ENCODE results near the gene DPAGT1.
"Not testable (repeated sequence)": the region's sequence is repeated elsewhere in the genome, so short reads cannot be mapped to it uniquely, and the experiment has no call there.

DPAGT1 gene

GRCh38 chr11:119108146-119108856, 6.6 kb upstream of the DPAGT1 start:
- peaks cover 15 to 26% of the 10 kb centered on the region in 2 donors for H3K4me1 ChIP-seq (ENCODE audit: control insufficient read depth in 2 of 2, insufficient read depth in 2 of 2, low read length in 2 of 2)
- H3K27me3 ChIP-seq (ENCODE audit: control insufficient read depth in 2 of 2, insufficient read depth in 2 of 2, low read length in 2 of 2), result no peaks in the 10 kb centered on the region
- peaks cover 25 to 33% of the 10 kb centered on the region in 2 donors for H3K36me3 ChIP-seq (ENCODE audit: control insufficient read depth in 2 of 2, insufficient read depth in 2 of 2, low read length in 2 of 2)
- H3K27ac ChIP-seq (ENCODE audit: low read depth in 2 of 2, low read length in 2 of 2), result peak overlapping the region; percentile 78 to 79
- no peaks in the 10 kb centered on the region for H3K9me3 ChIP-seq (ENCODE audit: control insufficient read depth in 2 of 2, low read length in 2 of 2)
- peak overlapping the region; percentile 78 for H3K9ac ChIP-seq (ENCODE audit: low read depth in 1 of 2, low read length in 2 of 2)
- H3K4me3 ChIP-seq (ENCODE audit: low read length in 2 of 2), result peak overlapping the region; percentile 80 to 89

GRCh38 chr11:119107538-119108145, 6.0 kb upstream of the DPAGT1 start:
- H3K9me3 ChIP-seq (ENCODE audit: control insufficient read depth in 2 of 2, low read length in 2 of 2), result no peaks in the 10 kb centered on the region
- peak overlapping the region; percentile 80 to 89 for H3K4me3 ChIP-seq (ENCODE audit: low read length in 2 of 2)
- H3K27ac ChIP-seq (ENCODE audit: low read depth in 2 of 2, low read length in 2 of 2), result peak overlapping the region; percentile 78 to 79
- peak overlapping the region; percentile 78 for H3K9ac ChIP-seq (ENCODE audit: low read depth in 1 of 2, low read length in 2 of 2)
- peaks cover 22 to 29% of the 10 kb centered on the region in 2 donors for H3K36me3 ChIP-seq (ENCODE audit: control insufficient read depth in 2 of 2, insufficient read depth in 2 of 2, low read length in 2 of 2)
- peaks cover 19 to 32% of the 10 kb centered on the region in 2 donors for H3K4me1 ChIP-seq (ENCODE audit: control insufficient read depth in 2 of 2, insufficient read depth in 2 of 2, low read length in 2 of 2)
- no peaks in the 10 kb centered on the region for H3K27me3 ChIP-seq (ENCODE audit: control insufficient read depth in 2 of 2, insufficient read depth in 2 of 2, low read length in 2 of 2)

- H3K36me3 ChIP-seq (ENCODE audit: control insufficient read depth in 2 of 2, insufficient read depth in 2 of 2, low read length in 2 of 2), result peaks cover 15 to 22% of the 10 kb centered on the region in 2 donors
- H3K4me1 ChIP-seq (ENCODE audit: control insufficient read depth in 2 of 2, insufficient read depth in 2 of 2, low read length in 2 of 2), result peaks cover 25 to 32% of the 10 kb centered on the region in 2 donors
- H3K9ac ChIP-seq (ENCODE audit: low read depth in 1 of 2, low read length in 2 of 2), result peak within 1 kb of the TSS; percentile 78 to 79
- no peaks in the 10 kb centered on the region for H3K9me3 ChIP-seq (ENCODE audit: control insufficient read depth in 2 of 2, low read length in 2 of 2)
- H3K27ac ChIP-seq (ENCODE audit: low read depth in 2 of 2, low read length in 2 of 2), result peak within 1 kb of the TSS; percentile 79 to 84
- peak within 1 kb of the TSS; percentile 80 to 89 for H3K4me3 ChIP-seq (ENCODE audit: low read length in 2 of 2)
- H3K27me3 ChIP-seq (ENCODE audit: control insufficient read depth in 2 of 2, insufficient read depth in 2 of 2, low read length in 2 of 2), result no peaks in the 10 kb centered on the region
Observed at GRCh38 chr11:119106564-119107537, 5.2 kb upstream of the DPAGT1 start, which contains the start of gene C2CD2L. Gene C2CD2L (plus strand): TSS chr11:119107344. CDS start chr11:119107742, 398 bp downstream.

- Histone ChIP-seq H3K27ac (ENCODE audit: low read depth in 2 of 2, low read length in 2 of 2) (no peak overlapping the region), H3K9ac (ENCODE audit: low read depth in 1 of 2, low read length in 2 of 2) (no peak overlapping the region), H3K36me3 (ENCODE audit: control insufficient read depth in 2 of 2, insufficient read depth in 2 of 2, low read length in 2 of 2) (no peaks in the 10 kb centered on the region), H3K4me1 (ENCODE audit: control insufficient read depth in 2 of 2, insufficient read depth in 2 of 2, low read length in 2 of 2) (peaks cover 35 to 39% of the 10 kb centered on the region in 2 donors), H3K4me3 (ENCODE audit: low read length in 2 of 2) (no peak overlapping the region), H3K27me3 (ENCODE audit: control insufficient read depth in 2 of 2, insufficient read depth in 2 of 2, low read length in 2 of 2) (no peaks in the 10 kb centered on the region), H3K9me3 (ENCODE audit: control insufficient read depth in 2 of 2, low read length in 2 of 2) (no peaks in the 10 kb centered on the region)
Observed at GRCh38 chr11:119103793-119104192, 2.1 kb upstream of the DPAGT1 start.

GRCh38 chr11:119103161-119103664, 1.6 kb upstream of the DPAGT1 start:
- H3K4me3 ChIP-seq (ENCODE audit: low read length in 2 of 2), result peak overlapping the region; percentile 17 to 93
- H3K27ac ChIP-seq (ENCODE audit: low read depth in 2 of 2, low read length in 2 of 2), result peak overlapping the region; percentile 95 to 98
- not testable (repeated sequence) for H3K9ac ChIP-seq (ENCODE audit: low read depth in 1 of 2, low read length in 2 of 2); H3K9me3 ChIP-seq (ENCODE audit: control insufficient read depth in 2 of 2, low read length in 2 of 2); H3K36me3 ChIP-seq (ENCODE audit: control insufficient read depth in 2 of 2, insufficient read depth in 2 of 2, low read length in 2 of 2); H3K27me3 ChIP-seq (ENCODE audit: control insufficient read depth in 2 of 2, insufficient read depth in 2 of 2, low read length in 2 of 2)
- H3K4me1 ChIP-seq (ENCODE audit: control insufficient read depth in 2 of 2, insufficient read depth in 2 of 2, low read length in 2 of 2), result peaks cover 33 to 35% of the 10 kb centered on the region in 2 donors

- H3K4me1 ChIP-seq (ENCODE audit: control insufficient read depth in 2 of 2, insufficient read depth in 2 of 2, low read length in 2 of 2), result peaks cover 22 to 28% of the 10 kb centered on the region in 2 donors
- H3K4me3 ChIP-seq (ENCODE audit: low read length in 2 of 2), result peak overlapping the region; percentile 93 to 94
- peaks cover 11 to 22% of the 10 kb centered on the region in 2 donors for H3K36me3 ChIP-seq (ENCODE audit: control insufficient read depth in 2 of 2, insufficient read depth in 2 of 2, low read length in 2 of 2)
- H3K9ac ChIP-seq (ENCODE audit: low read depth in 1 of 2, low read length in 2 of 2), result peak overlapping the region; percentile 83 to 91
- no peaks in the 10 kb centered on the region for H3K9me3 ChIP-seq (ENCODE audit: control insufficient read depth in 2 of 2, low read length in 2 of 2)
- peak overlapping the region; percentile 95 to 98 for H3K27ac ChIP-seq (ENCODE audit: low read depth in 2 of 2, low read length in 2 of 2)
- H3K27me3 ChIP-seq (ENCODE audit: control insufficient read depth in 2 of 2, insufficient read depth in 2 of 2, low read length in 2 of 2), result no peaks in the 10 kb centered on the region
Observed at GRCh38 chr11:119100994-119101758, 477 bp downstream of the DPAGT1 start.

GRCh38 chr11:119100246-119100970, 1.2 kb downstream of the DPAGT1 start:
- no peak overlapping the region for H3K27ac ChIP-seq (ENCODE audit: low read depth in 2 of 2, low read length in 2 of 2)

GRCh38 chr11:119099711-119100110, 1.9 kb downstream of the DPAGT1 start:
- H3K4me3 ChIP-seq (ENCODE audit: low read length in 2 of 2), result no peak overlapping the region
- peaks cover 20 to 30% of the 10 kb centered on the region in 2 donors for H3K4me1 ChIP-seq (ENCODE audit: control insufficient read depth in 2 of 2, insufficient read depth in 2 of 2, low read length in 2 of 2)
- H3K9me3 ChIP-seq (ENCODE audit: control insufficient read depth in 2 of 2, low read length in 2 of 2), result no peaks in the 10 kb centered on the region
- H3K9ac ChIP-seq (ENCODE audit: low read depth in 1 of 2, low read length in 2 of 2), result no peak overlapping the region
- H3K27me3 ChIP-seq (ENCODE audit: control insufficient read depth in 2 of 2, insufficient read depth in 2 of 2, low read length in 2 of 2), result no peaks in the 10 kb centered on the region
- H3K27ac ChIP-seq (ENCODE audit: low read depth in 2 of 2, low read length in 2 of 2), result no peak overlapping the region
- H3K36me3 ChIP-seq (ENCODE audit: control insufficient read depth in 2 of 2, insufficient read depth in 2 of 2, low read length in 2 of 2), result peaks cover 11 to 22% of the 10 kb centered on the region in 2 donors

More at GRCh38 chr11:119100246-119100970, 1.2 kb downstream of the DPAGT1 start:
- Histone ChIP-seq H3K4me3 (ENCODE audit: low read length in 2 of 2) (peak overlapping the region; percentile 93 to 94), H3K4me1 (ENCODE audit: control insufficient read depth in 2 of 2, insufficient read depth in 2 of 2, low read length in 2 of 2) (peaks cover 20 to 30% of the 10 kb centered on the region in 2 donors), H3K9ac (ENCODE audit: low read depth in 1 of 2, low read length in 2 of 2) (peak overlapping the region; percentile 83 to 91), H3K9me3 (ENCODE audit: control insufficient read depth in 2 of 2, low read length in 2 of 2) (no peaks in the 10 kb centered on the region), H3K27me3 (ENCODE audit: control insufficient read depth in 2 of 2, insufficient read depth in 2 of 2, low read length in 2 of 2) (no peaks in the 10 kb centered on the region), H3K36me3 (ENCODE audit: control insufficient read depth in 2 of 2, insufficient read depth in 2 of 2, low read length in 2 of 2) (peaks cover 11 to 22% of the 10 kb centered on the region in 2 donors)
